Stimulated activated effector memory CD8-positive, alpha-beta T cell treated with anti-CD3 and anti-CD28 coated beads, Interleukin-12 subunit alpha, Interleukin-12 subunit beta, amount 100 ng/mL, for 72 hours (primary cell): Measurements from ENCODE around the gene LRRC8E.

Source experiments
- ATAC-seq: fragments of 150-1000 bp; cut with Tn5 transposase; 2 replicates; pipeline ENCODE4 v1.10.0; 2021
- DNase-seq, 2 donors: peaks; one replicate each; pipeline ENCODE4 v3.0.0; 2021 to 2022; ENCODE audit warnings: low spot score in 2 of 2
- H3K27ac Mint-ChIP-seq: one replicate; pipeline ENCODE4 v1.8.0; 2022; ENCODE audit warnings: mild to moderate bottlenecking, mixed read lengths
- H3K36me3 Mint-ChIP-seq: one replicate; pipeline ENCODE4 v1.8.0; 2022; ENCODE audit warnings: mild to moderate bottlenecking, mixed read lengths
- H3K4me1 Mint-ChIP-seq: one replicate; pipeline ENCODE4 v1.8.0; 2022; ENCODE audit warnings: mixed read lengths
- H3K4me3 Mint-ChIP-seq: one replicate; pipeline ENCODE4 v1.8.0; 2022; ENCODE audit warnings: mild to moderate bottlenecking, mixed read lengths
- H3K9me3 Mint-ChIP-seq: one replicate; pipeline ENCODE4 v1.8.0; 2022; ENCODE audit warnings: mixed read lengths

The LRRC8E gene

GRCh38 chr19:7930765-7931164, 42.5 kb downstream of the LRRC8E start:
- Mint-ChIP-seq H3K4me1 (peaks cover 25% of the 10 kb centered on the region), H3K4me3 (no peak overlapping the region), H3K9me3 (no peaks in the 10 kb centered on the region), H3K27ac (no peak overlapping the region), H3K36me3 (peaks cover 63% of the 10 kb centered on the region)
- no peak for ATAC-seq
- no peak for DNase-seq

- Mint-ChIP-seq H3K4me3 (no peak overlapping the region), H3K9me3 (no peaks in the 10 kb centered on the region), H3K36me3 (peaks cover 67% of the 10 kb centered on the region), H3K4me1 (peaks cover 21% of the 10 kb centered on the region), H3K27ac (no peak overlapping the region)
- DNase-seq (no peak), ATAC-seq (no peak)
Observed at GRCh38 chr19:7931221-7932061, 43.1 kb downstream of the LRRC8E start.

DNA sequence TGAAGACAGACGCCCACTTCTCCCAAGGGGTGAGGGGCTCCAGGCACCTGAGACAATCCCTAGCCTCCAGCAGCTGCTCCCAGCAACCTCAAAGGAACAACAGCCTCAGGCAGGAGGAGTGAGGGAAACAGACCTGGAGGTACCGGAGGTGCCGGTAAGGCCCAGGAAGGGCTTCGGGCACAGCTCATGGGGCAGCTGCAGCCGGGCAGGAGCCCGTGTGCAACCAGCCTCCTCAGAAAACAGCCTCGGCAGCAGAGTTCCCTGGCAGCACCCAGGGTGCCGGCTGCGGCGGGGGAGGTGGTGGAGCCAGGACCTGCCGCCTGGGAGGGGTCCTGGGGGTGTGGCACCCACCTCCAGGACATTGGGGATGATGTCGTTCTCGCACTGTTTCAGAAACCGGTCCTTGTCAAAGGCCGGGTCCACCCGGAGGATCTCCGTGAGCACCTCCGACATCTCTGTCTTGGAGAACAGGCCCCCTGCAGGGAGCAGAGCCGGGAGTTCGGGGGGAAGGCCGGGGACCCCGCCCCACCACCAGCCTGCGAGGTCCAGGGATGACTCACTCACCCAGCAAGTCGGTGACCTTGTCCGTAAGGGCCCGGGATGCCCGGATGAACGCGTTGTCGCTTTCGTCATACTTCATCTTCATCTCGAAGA, 44.1 kb downstream of the LRRC8E start:
- no peak overlapping the region for H3K4me3 Mint-ChIP-seq
- peaks cover 20% of the 10 kb centered on the region for H3K4me1 Mint-ChIP-seq

DNA sequence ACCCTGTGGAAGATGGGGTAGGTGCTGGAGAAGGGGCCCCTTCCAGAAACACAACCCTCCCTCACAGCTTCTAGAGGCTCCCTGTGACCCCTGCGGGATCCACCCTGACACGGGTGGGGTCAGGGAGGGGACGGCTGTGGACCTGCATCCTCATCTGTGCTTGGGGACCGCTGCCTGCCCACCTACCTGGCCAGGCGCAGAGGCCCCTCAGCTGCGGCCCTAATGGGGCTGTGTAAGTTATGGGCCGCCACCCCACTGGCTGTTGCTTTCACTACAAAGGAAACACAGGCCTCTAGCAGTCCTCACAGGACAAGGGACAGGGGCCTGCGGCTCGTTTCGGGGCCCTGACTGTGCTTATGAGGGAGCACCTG, 44.6 kb downstream of the LRRC8E start:
- ATAC-seq (no peak), DNase-seq (no peak)
- peaks cover 79% of the 10 kb centered on the region for H3K36me3 Mint-ChIP-seq
- peaks cover 20% of the 10 kb centered on the region for H3K4me1 Mint-ChIP-seq
- H3K9me3 Mint-ChIP-seq, result no peaks in the 10 kb centered on the region
- H3K27ac Mint-ChIP-seq, result no peak overlapping the region
- no peak overlapping the region for H3K4me3 Mint-ChIP-seq

More for the DNA sequence above, 44.1 kb downstream of the LRRC8E start:
- Mint-ChIP-seq H3K27ac (no peak overlapping the region), H3K36me3 (peaks cover 73% of the 10 kb centered on the region), H3K9me3 (no peaks in the 10 kb centered on the region)
- DNase-seq, result no peak
- ATAC-seq, result no peak

GRCh38 chr19:7933411-7933810, 45.1 kb downstream of the LRRC8E start:
- Mint-ChIP-seq H3K36me3 (peaks cover 84% of the 10 kb centered on the region), H3K9me3 (no peaks in the 10 kb centered on the region), H3K4me3 (no peak overlapping the region), H3K4me1 (peaks cover 15% of the 10 kb centered on the region), H3K27ac (no peak overlapping the region)
- DNase-seq (no peak), ATAC-seq (no peak)

GRCh38 chr19:7933828-7934725, 45.8 kb downstream of the LRRC8E start:
- Mint-ChIP-seq H3K36me3 (peaks cover 85% of the 10 kb centered on the region), H3K4me3 (no peak overlapping the region), H3K9me3 (no peaks in the 10 kb centered on the region), H3K4me1 (peaks cover 15% of the 10 kb centered on the region), H3K27ac (no peak overlapping the region)
- DNase-seq (no peak), ATAC-seq (no peak)

- H3K9me3 Mint-ChIP-seq, result no peaks in the 10 kb centered on the region
- ATAC-seq (no peak), DNase-seq (no peak)
- peaks cover 87% of the 10 kb centered on the region for H3K36me3 Mint-ChIP-seq
- H3K27ac Mint-ChIP-seq, result no peak overlapping the region
- peaks cover 9% of the 10 kb centered on the region for H3K4me1 Mint-ChIP-seq
- no peak overlapping the region for H3K4me3 Mint-ChIP-seq
Observed at GRCh38 chr19:7934766-7935165, 46.5 kb downstream of the LRRC8E start.

GRCh38 chr19:7940841-7941240, 52.5 kb downstream of the LRRC8E start:
- peaks cover 85% of the 10 kb centered on the region for H3K36me3 Mint-ChIP-seq
- H3K27ac Mint-ChIP-seq, result peak overlapping the region; percentile 38
- peaks cover 48% of the 10 kb centered on the region for H3K4me1 Mint-ChIP-seq
- H3K9me3 Mint-ChIP-seq, result no peaks in the 10 kb centered on the region
- DNase-seq (no peak), ATAC-seq (no peak)
- no peak overlapping the region for H3K4me3 Mint-ChIP-seq

DNA sequence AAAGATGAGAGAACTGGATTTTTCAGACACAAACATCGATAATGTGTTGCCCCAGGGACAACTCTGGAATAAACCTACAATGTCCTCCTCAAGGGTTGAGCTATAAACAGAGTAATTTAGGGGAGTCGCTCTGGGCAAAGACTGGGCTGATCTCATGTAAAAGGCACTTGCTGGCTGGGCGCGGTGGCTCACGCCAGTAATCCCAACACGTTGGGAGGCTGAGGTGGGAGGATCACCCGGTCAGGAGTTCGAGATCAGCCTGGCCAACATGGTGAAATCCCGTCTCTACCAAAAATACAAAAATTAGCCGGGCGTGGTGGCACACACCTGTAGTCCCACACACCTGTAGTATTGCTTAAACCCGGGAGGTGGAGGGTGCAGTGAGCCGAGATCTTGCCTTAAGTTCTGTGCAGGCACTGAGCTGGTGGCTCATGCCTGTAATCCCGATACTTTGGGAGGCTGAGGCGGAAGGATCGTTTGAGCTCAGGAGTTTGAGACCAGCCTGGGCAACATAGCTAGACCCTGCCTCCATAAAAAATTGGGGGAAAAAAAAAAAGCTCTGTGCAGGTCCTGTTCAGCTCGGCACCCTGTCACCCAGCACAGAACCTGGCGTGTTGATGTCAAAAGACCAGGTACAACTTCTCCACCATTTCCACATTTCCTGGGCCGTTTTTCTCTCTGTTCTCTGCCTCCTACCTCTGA, 53.7 kb downstream of the LRRC8E start:
- peak overlapping the region; percentile 98 for H3K27ac Mint-ChIP-seq
- no peaks in the 10 kb centered on the region for H3K9me3 Mint-ChIP-seq
- ATAC-seq (no peak), DNase-seq (no peak)
- H3K36me3 Mint-ChIP-seq, result peaks cover 73% of the 10 kb centered on the region
- peaks cover 48% of the 10 kb centered on the region for H3K4me1 Mint-ChIP-seq
- peak overlapping the region; percentile 95 for H3K4me3 Mint-ChIP-seq

GRCh38 chr19:7942981-7943443, 54.7 kb downstream of the LRRC8E start:
- Mint-ChIP-seq H3K9me3 (no peaks in the 10 kb centered on the region), H3K4me3 (peak overlapping the region; percentile 95)
- no peak for DNase-seq

DNA sequence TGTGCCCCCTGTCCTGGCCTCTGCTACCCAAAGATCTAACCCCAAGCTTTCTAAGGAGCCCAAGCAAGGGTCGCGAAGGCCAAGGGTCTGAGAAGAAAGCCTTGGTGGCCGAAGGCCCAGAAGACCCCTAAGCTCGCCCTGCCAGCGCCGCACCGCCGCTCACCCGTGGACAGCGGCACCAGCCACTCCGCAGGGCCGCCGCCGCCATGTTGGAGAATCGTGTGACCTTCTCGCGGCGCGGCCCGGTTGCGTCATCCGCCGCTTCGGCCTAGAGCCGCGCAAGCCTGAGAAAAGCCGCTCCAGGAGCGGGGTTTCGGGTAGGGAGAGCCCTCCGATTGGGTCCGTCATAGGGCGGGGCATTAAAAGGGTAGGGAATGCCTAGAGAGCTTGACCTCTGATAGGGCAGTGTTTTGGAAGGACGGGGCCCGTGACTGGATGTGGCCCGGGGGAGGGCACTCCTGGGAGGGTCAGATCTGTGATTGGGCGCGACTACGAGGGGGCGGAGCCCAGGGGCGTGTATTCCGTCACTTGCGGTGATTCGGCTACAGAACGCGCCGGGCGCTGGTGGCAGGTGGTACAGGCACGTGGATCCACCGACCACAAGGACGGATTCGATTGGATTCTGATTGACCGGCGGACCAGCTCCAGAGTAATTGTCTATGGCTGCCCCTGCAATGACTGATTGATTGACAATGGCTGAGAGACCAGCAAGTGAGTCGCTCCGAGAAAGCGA, 55.3 kb downstream of the LRRC8E start, which contains the start of gene TIMM44:
Gene TIMM44 (minus strand): TSS at position 223 of the 733 bp plus-strand sequence. CDS start 15 bp downstream, at position 208.
- peaks cover 58% of the 10 kb centered on the region for H3K36me3 Mint-ChIP-seq
- peaks cover 47% of the 10 kb centered on the region for H3K4me1 Mint-ChIP-seq
- H3K27ac Mint-ChIP-seq, result peak within 1 kb of the TSS; percentile 98
- DNase-seq (peak; percentile 89 to 98), ATAC-seq (peak; percentile 98)
- H3K4me3 Mint-ChIP-seq, result peak within 1 kb of the TSS; percentile 95
- H3K9me3 Mint-ChIP-seq, result no peaks in the 10 kb centered on the region

More at GRCh38 chr19:7942981-7943443, 54.7 kb downstream of the LRRC8E start:
- H3K4me1 Mint-ChIP-seq, result peaks cover 48% of the 10 kb centered on the region
- no peak for ATAC-seq
- peak overlapping the region; percentile 98 for H3K27ac Mint-ChIP-seq
- peaks cover 64% of the 10 kb centered on the region for H3K36me3 Mint-ChIP-seq

DNA sequence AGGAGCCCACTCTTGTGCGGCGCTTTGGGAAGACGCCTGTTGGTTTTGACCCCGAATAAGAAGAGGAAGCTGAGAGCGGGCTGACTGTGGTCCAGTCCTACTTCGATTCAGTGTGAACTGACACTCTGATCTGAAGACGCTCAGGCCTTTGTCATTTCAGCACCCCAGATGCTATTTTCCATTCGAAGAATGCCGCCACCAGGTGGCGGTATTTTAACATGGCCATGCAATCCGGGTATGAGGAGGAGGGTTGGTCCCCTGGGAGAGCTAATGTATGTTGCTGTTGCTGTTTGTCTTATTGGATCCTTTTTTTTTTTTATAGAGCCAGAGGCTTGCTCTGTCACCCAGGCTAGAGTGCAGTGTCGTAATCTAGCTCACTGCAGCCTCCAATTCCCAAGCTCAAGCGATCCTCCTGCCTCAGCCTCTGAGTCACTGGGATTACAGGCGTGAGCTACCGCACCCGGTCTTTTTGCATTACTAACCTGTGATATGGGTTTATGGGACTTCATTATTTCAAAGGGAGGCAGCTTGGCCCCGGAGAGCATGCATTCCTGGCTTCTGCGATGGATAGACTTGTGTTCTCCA, 56.0 kb downstream of the LRRC8E start:
- peaks cover 42% of the 10 kb centered on the region for H3K4me1 Mint-ChIP-seq
- peak overlapping the region; percentile 98 for H3K27ac Mint-ChIP-seq
- H3K9me3 Mint-ChIP-seq, result no peaks in the 10 kb centered on the region
- H3K36me3 Mint-ChIP-seq, result peaks cover 51% of the 10 kb centered on the region
- peak overlapping the region; percentile 95 for H3K4me3 Mint-ChIP-seq
- ATAC-seq (peak; percentile 73), DNase-seq (peak; percentile 84 to 93)

DNA sequence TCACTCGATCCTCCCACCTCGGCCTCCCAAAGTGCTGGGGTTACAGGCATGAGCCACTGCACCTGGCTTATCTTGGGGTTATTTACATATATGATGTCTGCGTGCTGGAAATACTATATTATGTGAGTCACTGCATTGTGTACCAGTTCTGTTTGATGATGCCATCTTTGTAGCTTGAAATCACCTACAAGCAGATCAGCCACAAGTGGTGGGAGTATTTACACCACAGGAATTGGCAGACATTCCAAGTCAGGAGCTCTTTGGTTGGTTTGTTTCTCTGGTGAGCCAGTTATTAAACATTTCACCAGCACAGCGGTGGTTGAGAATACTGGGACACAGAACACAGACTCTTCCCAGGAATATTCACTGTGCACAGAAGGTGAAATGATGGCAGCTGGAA, 59.6 kb downstream of the LRRC8E start:
- Mint-ChIP-seq H3K4me3 (no peak overlapping the region), H3K4me1 (peaks cover 22% of the 10 kb centered on the region), H3K9me3 (no peaks in the 10 kb centered on the region), H3K36me3 (peaks cover 26% of the 10 kb centered on the region), H3K27ac (no peak overlapping the region)
- DNase-seq (no peak), ATAC-seq (no peak)
